GM12864 (cell line): ENCODE results near the gene ZNF710.

ENCODE experiments used
- DNase-seq: peaks from one replicate; pipeline ENCODE4 v3.0.0-alpha.2; 2011; ENCODE audit warnings: low read depth
- H3K4me3 ChIP-seq: 2 replicates; pipeline ENCODE4 v1.5.1; 2011; ENCODE audit warnings: mild to moderate bottlenecking, low read depth, low read length, control low read depth
- CTCF ChIP-seq: IDR thresholded peaks from 2 replicates; pipeline ENCODE4 v1.5.1; 2011; ENCODE audit warnings: low read depth, mild to moderate bottlenecking, moderate library complexity, low read length, control low read depth, inconsistent platforms; ENCODE audit errors: missing control alignments

ZNF710 gene

DNA sequence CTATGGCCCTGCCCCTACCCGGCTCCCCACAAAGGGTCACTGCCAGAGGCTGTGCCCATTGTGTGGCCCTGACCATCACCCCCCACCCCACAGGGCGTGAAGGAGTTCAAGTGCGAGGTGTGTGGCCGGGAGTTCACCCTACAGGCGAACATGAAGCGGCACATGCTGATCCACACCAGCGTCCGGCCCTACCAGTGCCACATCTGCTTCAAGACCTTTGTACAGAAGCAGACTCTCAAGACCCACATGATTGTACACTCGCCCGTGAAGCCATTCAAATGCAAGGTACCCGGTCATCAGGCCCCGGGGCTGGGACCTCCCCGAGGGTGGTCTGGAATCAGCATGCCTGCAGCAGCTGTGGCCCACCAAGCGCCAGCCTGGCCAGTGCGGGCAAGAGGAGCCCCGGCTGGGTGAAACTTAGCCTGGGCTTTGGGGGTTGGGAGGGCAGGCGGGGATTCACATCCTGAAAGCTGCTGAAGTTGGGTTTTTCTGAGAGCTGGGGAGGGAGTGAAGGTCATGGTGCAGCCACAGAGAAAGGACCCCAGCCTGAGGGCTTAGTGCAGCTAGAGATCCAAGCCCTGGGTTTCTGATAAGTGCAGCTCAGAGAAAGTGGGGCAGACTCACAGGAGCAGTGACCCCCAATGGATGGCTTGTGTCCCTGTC is 72.0 kb downstream of the ZNF710 start:
- H3K4me3 ChIP-seq = no peak overlapping the region
- no peak for DNase-seq
- no peak for TF ChIP-seq CTCF

- TF ChIP-seq CTCF = no peak
- H3K4me3 ChIP-seq = no peak overlapping the region
- no peak for DNase-seq
Observed at GRCh38 chr15:90074023-90074422, 72.9 kb downstream of the ZNF710 start.

DNA sequence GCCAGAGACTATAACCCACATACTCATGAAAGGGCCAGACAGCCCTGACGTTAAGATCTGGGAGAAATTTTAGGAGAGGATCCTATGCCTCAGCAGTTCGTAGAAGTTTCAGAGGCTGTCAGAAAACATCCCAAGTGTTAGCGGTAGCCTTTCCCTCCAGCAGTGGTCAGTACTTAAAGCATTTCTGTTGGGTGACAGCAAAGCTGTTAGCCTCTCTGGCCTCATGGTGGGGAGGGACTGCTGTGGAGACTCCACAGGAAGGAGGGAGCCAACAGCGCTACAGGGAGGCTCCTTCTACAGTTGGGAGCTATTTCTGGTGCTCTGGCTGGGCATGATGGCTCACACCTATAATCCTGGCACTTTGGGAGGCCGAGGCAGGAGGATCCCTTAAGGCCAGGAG is 73.8 kb downstream of the ZNF710 start:
- TF ChIP-seq CTCF = no peak
- H3K4me3 ChIP-seq = no peak overlapping the region
- DNase-seq = no peak

- no peak overlapping the region for H3K4me3 ChIP-seq
- no peak for DNase-seq
- no peak for TF ChIP-seq CTCF
Observed at GRCh38 chr15:90075420-90076289, 74.5 kb downstream of the ZNF710 start.

DNA sequence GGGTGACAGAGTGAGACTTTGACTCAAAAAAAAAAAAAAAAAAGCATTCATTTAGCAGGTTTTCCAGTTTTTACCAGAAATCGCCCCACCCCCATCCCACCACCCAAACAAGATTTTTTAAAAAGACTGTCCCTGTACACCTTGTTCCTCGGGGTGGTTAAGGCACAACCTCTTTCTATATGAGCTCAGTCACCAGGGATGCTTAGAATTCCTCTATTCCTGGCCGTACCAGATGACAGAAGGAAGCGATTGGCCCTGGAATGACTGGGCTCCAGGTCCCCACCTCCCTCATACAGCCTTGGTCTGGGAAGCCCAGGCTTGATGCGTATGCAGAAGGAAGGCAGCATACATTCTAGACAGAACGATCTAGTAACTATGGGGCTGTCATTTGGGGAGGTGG is 75.6 kb downstream of the ZNF710 start:
- no peak overlapping the region for H3K4me3 ChIP-seq
- no peak for TF ChIP-seq CTCF
- no peak for DNase-seq

- no peak for TF ChIP-seq CTCF
- no peak overlapping the region for H3K4me3 ChIP-seq
- no peak for DNase-seq
Observed at GRCh38 chr15:90078965-90079364, 77.8 kb downstream of the ZNF710 start.
